Heart left ventricle (tissue), 16 donors: ENCODE data around the gene NUAK1. TPM values are rescaled to one million over a fixed set of nuclear protein-coding genes. Genes with fewer than 3 reads are reported as not detected.

Experiments
- ATAC-seq, 4 donors: fragments of 200-7000 bp; cut with Tn5 transposase; one replicate each; pipeline ENCODE4 v1.9.1; 2020 to 2022; ENCODE audit warnings: moderate library complexity in 4 of 4, mild to moderate bottlenecking in 3 of 4, moderate number of reproducible peaks in 1 of 4
- DNase-seq, 5 donors: peaks; one replicate each; pipeline ENCODE4 v3.0.0-alpha.2; 2020
- H3K27ac ChIP-seq, 12 donors: fragments of 200-600 bp; sonication (generic) in 4 of 12; one replicate each; pipeline versions ENCODE4 v1.5.0 to v1.8.0; 2016 to 2022; ENCODE audit warnings: mild to moderate bottlenecking in 2 of 12
- H3K27me3 ChIP-seq, 9 donors: fragments of 200-600 bp; sonication (generic) in 2 of 9; one replicate each; pipeline versions ENCODE4 v1.5.1 to v1.8.0; 2016 to 2022; ENCODE audit warnings: mild to moderate bottlenecking in 3 of 9
- H3K36me3 ChIP-seq, 9 donors: fragments of 200-600 bp; sonication (generic) in 2 of 9; one replicate each; pipeline versions ENCODE4 v1.5.0 to v1.8.0; 2018 to 2022; ENCODE audit warnings: mild to moderate bottlenecking in 2 of 9
- H3K4me1 ChIP-seq, 12 donors: fragments of 200-600 bp; sonication (generic) in 4 of 12; one replicate each; pipeline versions ENCODE4 v1.5.0 to v1.8.0; 2016 to 2022; ENCODE audit warnings: mild to moderate bottlenecking in 3 of 12
- H3K4me3 ChIP-seq, 12 donors: fragments of 200-600 bp; sonication (generic) in 4 of 12; one replicate each; pipeline versions ENCODE4 v1.5.0 to v1.8.0; 2017 to 2022; ENCODE audit warnings: mild to moderate bottlenecking in 9 of 12, moderate library complexity in 4 of 12
- H3K9me3 ChIP-seq, 12 donors: fragments of 200-600 bp; sonication (generic) in 4 of 12; one replicate each; pipeline versions ENCODE4 v1.5.0 to v1.8.0; 2016 to 2022; ENCODE audit warnings: mild to moderate bottlenecking in 1 of 12
- CTCF ChIP-seq, 12 donors: fragments of 200-600 bp; sonication (generic) in 4 of 12; IDR thresholded peaks; one replicate each; pipeline versions ENCODE4 v1.5.0 to v1.8.0; 2018 to 2022; ENCODE audit warnings: antibody characterized with exemption in 12 of 12, mild to moderate bottlenecking in 5 of 12
- POLR2A ChIP-seq, 2 donors: fragments of 450-650 bp; IDR thresholded peaks; one replicate each; pipeline ENCODE4 v1.6.1; 2017; ENCODE audit warnings: antibody characterized with exemption in 2 of 2, mild to moderate bottlenecking in 2 of 2, moderate library complexity in 2 of 2
- WGBS, 4 donors: extraction: QIAGEN DNeasy Blood & Tissue Kit in 2 of 4; methylation state at CpG; one replicate each; pipeline versions ENCODE4 v1.1.5 to v1.1.7; 2013 to 2018; 5-methylcytosine and 5-hydroxymethylcytosine counted together
- intact Hi-C, 10 donors: fragments of 100-400 bp; cut with DNase I; formaldehyde crosslinking; loops; one replicate each; pipeline versions ENCODE4 v1.11.1 to v1.14.2; 2022
- polyA plus RNA-seq, 2 donors: library from polyadenylated mRNA; stranded (reverse); fragments of 200-250 nt; gene quantifications; one replicate each; pipeline ENCODE4 v1.2.3, GENCODE V29; 2013
- total RNA-seq, 9 donors: library from RNA; depleted of rRNA in 2 of 9; stranded (reverse); fragments of >200 nt in 2 of 9; fragmentation: NEBNext Ultra II Directional in 3 of 9; extraction: Animal tissue kit (Norgen Biotek cat#: 25700) in 3 of 9; gene quantifications; one replicate each; pipeline versions ENCODE4 v1.1.0 to v1.2.4, GENCODE V29; 2016 to 2023
- donor health status: ischemic (EF 13 %, LVEDD 7.1; RV severe dilation, severe dysfunction).
- donor health status: healthy with polysubstance abuse.
- donor health status: DM: no; HTN: yes; CAD: no.
- donor health status: DM: no; HTN: no; CAD: no.
- donor health status: ischemic (EF 25% LVEDD 6.9; RV normal size, moderate dysfunction).
- donor health status: ischemic (EF 25% LVEDD 5.7; RV mildly dilated, moderate dysfunction).
- donor health status: healthy.
- donor health status: DM: yes; HTN: yes; CAD: no.
- donor health status: ischemic (EF 35%, LVEDD 5.7; RV mildly dilated, moderate dysfunction).
- donor health status: nonischemic (EF 11% LVEDD 7.7; RV severe dilation, severe dysfunction).
- donor health status: DM: yes; HTN: yes; CAD: no.
- donor health status: PGD.
- donor health status: ischemic (EF 29% LVEDD 5.4; RV normal size, mild dysfunction).
- donor health status: nonischemic (EF 23%, LVEDD 6.1; RV moderate dilation, normal function).

NUAK1 gene
- total and polyA plus RNA-seq, 11 donors, result 10.5 to 50.7 (median 39.4) TPM

- peak; percentile 37 to 72 (median 60) for ATAC-seq
Measured at GRCh38 chr12:106139422-106140171, 843 bp upstream of the NUAK1 start.

GRCh38 chr12:106138357-106138632, 459 bp downstream of the NUAK1 start:
- ATAC-seq, result peak in 2 of 4 donors; percentile 1
- Histone ChIP-seq H3K36me3 (no peaks in the 10 kb centered on the region), H3K27me3 (peaks cover 0 to 37% (median 0%) of the 10 kb centered on the region in 9 donors), H3K4me3 (peak overlapping the region; percentile 73 to 96 (median 90)), H3K9me3 (no peaks in the 10 kb centered on the region), H3K4me1 (peaks cover 3 to 65% (median 38%) of the 10 kb centered on the region in 12 donors), H3K27ac (peak overlapping the region; percentile 95 to 100 (median 97))
- no peak for TF ChIP-seq POLR2A (IDR thresholded peaks at IDR 0.05)
- TF ChIP-seq CTCF (IDR thresholded peaks at IDR 0.05), result no peak
- WGBS, 4 donors, result 0 to 2% (median 1%) methylated on average over 19 to 23 of the region's 23 CpGs
- DNase-seq, result peak in 2 of 5 donors; percentile 39 to 40
- intact Hi-C loops, result loop anchor here in 9 of 10 donors (2.0 to 10.0 kb wide), 20 partner anchors 46 to 716 kb away; no protein-coding TSS in a partner anchor

More at GRCh38 chr12:106139422-106140171, 843 bp upstream of the NUAK1 start:
- intact Hi-C loops, result loop anchor here in 9 of 10 donors (2.0 to 10.0 kb wide), 22 partner anchors 47 to 719 kb away; partner anchors contain the start of gene TCP11L2 (in 2 of the 9)
- Histone ChIP-seq H3K9me3 (no peaks in the 10 kb centered on the region), H3K4me3 (peak overlapping the region; percentile 73 to 96 (median 90)), H3K4me1 (peaks cover 3 to 65% (median 32%) of the 10 kb centered on the region in 12 donors), H3K27ac (peak overlapping the region; percentile 95 to 100 (median 97)), H3K27me3 (peaks cover 0 to 37% (median 0%) of the 10 kb centered on the region in 9 donors), H3K36me3 (no peaks in the 10 kb centered on the region)
- peak; percentile 77 to 91 (median 85) for DNase-seq
- 1 to 3% (median 2%) methylated on average over 43 to 66 of the region's 66 CpGs for WGBS, 4 donors
- TF ChIP-seq CTCF (IDR thresholded peaks at IDR 0.05), result no peak
- peak; percentile 30 to 81 for TF ChIP-seq POLR2A (IDR thresholded peaks at IDR 0.05)

GRCh38 chr12:106137530-106138356, 1.0 kb downstream of the NUAK1 start:
- Histone ChIP-seq H3K36me3 (no peaks in the 10 kb centered on the region), H3K4me1 (peaks cover 3 to 65% (median 42%) of the 10 kb centered on the region in 12 donors)

More at GRCh38 chr12:106137530-106138356, 1.0 kb downstream of the NUAK1 start:
- TF ChIP-seq CTCF (IDR thresholded peaks at IDR 0.05) (no peak), POLR2A (IDR thresholded peaks at IDR 0.05) (no peak)
- WGBS, 4 donors, result 5 to 10% (median 8%) methylated on average over 20 of the region's 20 CpGs
- H3K27ac ChIP-seq, result peak overlapping the region; percentile 95 to 100 (median 97)
- ATAC-seq (no peak), DNase-seq (peak in 2 of 5 donors; percentile 44 to 45)
- intact Hi-C loops, result loop anchor here (2.0 to 10.0 kb wide), 23 partner anchors 45 to 717 kb away; no protein-coding TSS in a partner anchor
- H3K9me3 ChIP-seq, result no peaks in the 10 kb centered on the region
- H3K4me3 ChIP-seq, result peak overlapping the region; percentile 73 to 96 (median 90)
- peaks cover 0 to 37% (median 0%) of the 10 kb centered on the region in 9 donors for H3K27me3 ChIP-seq
